K562 (cell line): ENCODE data around the gene RFLNA. TPM values are rescaled to one million over a fixed set of nuclear protein-coding genes. Genes with fewer than 3 reads are reported as not detected.

ENCODE experiments used
- BRCA1 ChIP-seq, 2 experiments: fragments of 450-650 bp in 1 of 2; sonication (generic) in 1 of 2; formaldehyde crosslinking in 1 of 2; IDR thresholded peaks; 2 replicates each; pipeline versions ENCODE4 v1.5.0 to v1.6.1; 2017 to 2020; ENCODE audit warnings: mild to moderate bottlenecking in 1 of 2, missing genetic modification reagents in 1 of 2
- CCAR2 ChIP-seq: fragments of 200-400 bp; formaldehyde crosslinking; IDR thresholded peaks from 2 replicates; pipeline ENCODE4 v1.6.1; 2017; ENCODE audit warnings: mild to moderate bottlenecking, low read depth, low read length
- CHD1 ChIP-seq: fragments of 200-600 bp; sonication (generic); IDR thresholded peaks from one replicate; pipeline ENCODE4 v1.6.1; 2012; ENCODE audit warnings: mild to moderate bottlenecking, moderate library complexity, low read length, inconsistent platforms
- CHD4 ChIP-seq: fragments of 200-600 bp; sonication (generic); IDR thresholded peaks from 3 replicates; pipeline ENCODE4 v1.6.1; 2012; ENCODE audit warnings: low read depth, mild to moderate bottlenecking, mixed read lengths, low read length, inconsistent platforms; ENCODE audit not compliant: insufficient read depth, insufficient replicate concordance, poor library complexity, severe bottlenecking
- CSDE1 ChIP-seq, 2 experiments: fragments of 450-650 bp; IDR thresholded peaks; 2 replicates each; pipeline ENCODE4 v1.6.1; 2016; ENCODE audit warnings: mild to moderate bottlenecking in 1 of 2
- E4F1 ChIP-seq: fragments of 250-450 bp; sonication (Bioruptor Pico); IDR thresholded peaks from 2 replicates; pipeline ENCODE4 v1.5.0; 2021; ENCODE audit warnings: mild to moderate bottlenecking, borderline replicate concordance
- ELF1 ChIP-seq: fragments of 200-800 bp; sonication (Bioruptor generic); IDR thresholded peaks from 2 replicates; pipeline ENCODE4 v1.6.1; 2016; ENCODE audit warnings: missing genetic modification characterization, missing compliant biosample characterization
- ESRRA ChIP-seq: fragments of 450-650 bp; IDR thresholded peaks from 2 replicates; pipeline ENCODE4 v1.6.1; 2014; ENCODE audit warnings: low read depth, mild to moderate bottlenecking, moderate library complexity, borderline replicate concordance
- FOXJ2 ChIP-seq: fragments of 200-800 bp; sonication (Bioruptor generic); IDR thresholded peaks from 2 replicates; pipeline ENCODE4 v1.6.1; 2016; ENCODE audit warnings: missing genetic modification characterization, missing compliant biosample characterization
- FOXK1 ChIP-seq: sonication (generic); formaldehyde crosslinking; IDR thresholded peaks from 2 replicates; pipeline ENCODE4 v1.8.0; 2022; ENCODE audit warnings: missing genetic modification reagents, mild to moderate bottlenecking, borderline replicate concordance
- HMG20A ChIP-seq: fragments of 450-650 bp; formaldehyde crosslinking; conservative IDR thresholded peaks from 2 replicates; pipeline ENCODE4 v1.4.0; 2020; ENCODE audit warnings: mild to moderate bottlenecking, mixed read lengths
- KDM2B ChIP-seq: fragments of 250-450 bp; sonication (Bioruptor Pico); IDR thresholded peaks from 2 replicates; pipeline ENCODE4 v1.8.0; 2021; ENCODE audit warnings: mild to moderate bottlenecking, moderate library complexity
- RFX5 ChIP-seq: IDR thresholded peaks from 2 replicates; pipeline ENCODE4 v1.6.1; 2011; ENCODE audit warnings: low read depth, mild to moderate bottlenecking, improper control_type of control experiment, low read length
- SMARCE1 ChIP-seq: fragments of 450-650 bp; IDR thresholded peaks from 2 replicates; pipeline ENCODE4 v1.7.1; 2016; ENCODE audit warnings: mild to moderate bottlenecking
- TAL1 ChIP-seq: fragments of 450-650 bp; IDR thresholded peaks from 2 replicates; pipeline ENCODE4 v1.6.1; 2016; ENCODE audit warnings: mild to moderate bottlenecking
- TARDBP ChIP-seq: fragments of 450-650 bp; IDR thresholded peaks from 2 replicates; pipeline ENCODE4 v1.6.1; 2016
- ZBTB12 ChIP-seq: fragments of 250-450 bp; sonication (Bioruptor Pico); IDR thresholded peaks from 2 replicates; pipeline ENCODE4 v1.4.0; 2020
- ZC3H11A ChIP-seq: IDR thresholded peaks from 2 replicates; pipeline ENCODE4 v1.6.1; 2012; ENCODE audit warnings: low read depth, low read length, improper control_type of control experiment
- ZNF134 ChIP-seq: fragments of 250-450 bp; sonication (Bioruptor Pico); conservative IDR thresholded peaks from 2 replicates; pipeline ENCODE4 v1.4.0; 2020
- ZNF512 ChIP-seq: IDR thresholded peaks from 2 replicates; pipeline ENCODE4 v1.6.1; 2016; ENCODE audit warnings: missing genetic modification characterization, missing compliant biosample characterization
- ZNF551 ChIP-seq: fragments of 250-450 bp; sonication (Bioruptor Pico); IDR thresholded peaks from 2 replicates; pipeline ENCODE4 v1.5.0; 2021; ENCODE audit warnings: mild to moderate bottlenecking, moderate library complexity
- polyA plus RNA-seq, 8 experiments: library from polyadenylated mRNA; depleted of rRNA in 4 of 8; stranded (reverse) in 5 of 8; unstranded in 3 of 8; fragments of >200 nt; fragmentation: Nextera tagmentation in 2 of 8; fragmentation: Illumina TruSeq in 1 of 8; extraction: Ambion mirVana in 2 of 8; extraction: Trizol in 1 of 8; gene quantifications; 2 replicates each; pipeline versions ENCODE4 v1.2.1 to v1.2.3, GENCODE V29; 2011 to 2014; ENCODE audit warnings: inconsistent platforms in 1 of 8, missing spikeins in 1 of 8
- total RNA-seq, 7 experiments: library from RNA; depleted of rRNA in 6 of 7; stranded (reverse); fragments of >200 nt in 6 of 7; fragmentation: Illumina TruSeq in 2 of 7; extraction: Trizol in 2 of 7; gene quantifications; 2 replicates each; pipeline versions ENCODE4 v1.2.1 to v1.2.3, GENCODE V29; 2011 to 2021; ENCODE audit warnings: low replicate concordance in 1 of 7
- TF ChIP-seq, protein P1 (sequence below): sonication (generic); formaldehyde crosslinking; IDR thresholded peaks from 2 replicates; pipeline ENCODE4 v1.8.0; 2022; ENCODE audit warnings: missing genetic modification reagents, mild to moderate bottlenecking, borderline replicate concordance

Gene RFLNA
- total and polyA plus RNA-seq, 9 of the 15 experiments (the other 6 are each of a cell fraction or from before 2014, with no cell fraction given) = not detected

DNA sequence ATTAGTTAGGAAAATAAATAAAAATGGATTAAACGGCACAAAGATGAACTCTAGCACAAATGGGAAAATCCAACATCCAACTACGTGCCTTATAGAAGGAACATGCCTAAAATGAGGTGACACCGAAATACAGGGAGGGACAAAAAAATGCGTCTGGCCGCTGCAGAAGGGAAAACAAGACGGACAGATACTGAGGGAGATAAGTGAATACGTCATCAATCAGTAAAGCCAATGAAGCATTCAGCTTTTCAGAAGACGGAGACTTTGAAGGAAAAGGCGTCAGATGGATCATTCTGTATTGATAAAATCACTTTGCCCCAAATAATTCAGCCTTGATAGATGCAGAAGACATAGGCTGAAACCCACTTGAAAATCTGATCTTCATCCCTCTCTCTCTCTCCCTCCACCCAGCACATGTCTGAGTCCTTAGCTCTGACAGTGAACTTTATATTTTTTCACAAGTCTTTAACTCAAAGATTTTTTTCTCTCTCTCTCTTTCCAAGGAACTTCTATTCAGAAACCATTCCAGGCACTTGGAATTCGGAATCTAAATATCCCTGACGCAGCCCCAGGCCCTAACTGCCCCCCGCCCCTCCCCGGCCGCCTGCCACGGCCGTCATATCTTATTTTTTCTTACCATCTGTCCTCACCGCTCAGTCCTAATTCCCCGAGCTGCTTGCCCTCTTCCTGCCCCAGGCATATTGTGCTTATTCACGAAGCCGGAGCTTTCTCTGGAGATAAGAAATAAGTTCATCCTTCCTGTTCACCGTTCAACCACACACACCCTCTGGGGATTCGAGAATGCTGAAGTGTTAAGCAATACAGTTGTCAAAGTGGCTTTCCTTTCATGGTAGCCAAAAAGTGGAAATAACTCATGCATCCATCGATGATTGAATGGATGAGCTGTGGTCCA is 35.5 kb upstream of the RFLNA start (continued):
- TF ChIP-seq E4F1 (CRISPR knock-in tag) (no peak), CCAR2 (no peak), CHD4 (no peak), ZNF134 (no peak), ZBTB12 (no peak), BRCA1 (IDR thresholded peaks at IDR 0.05) (no peak), BRCA1 (CRISPR knock-in tag; IDR thresholded peaks at IDR 0.05) (no peak), CHD1 (no peak), TARDBP (no peak), CSDE1 (IDR thresholded peaks at IDR 0.05) (no peak), KDM2B (CRISPR knock-in tag) (no peak), ZNF512 (tag) (no peak; the same call in 1 of the 2 replicates), SMARCE1 (peak; percentile 81; the same call in 1 of the 2 replicates), ESRRA (no peak; the same call in 1 of the 2 replicates), HMG20A (CRISPR knock-in tag) (no peak), TAL1 (peak; percentile 84), FOXK1 (CRISPR knock-in tag) (no peak), ELF1 (tag) (0 out of 2 replicates have a peak, but pooled peaks have one; percentile 3), ZNF551 (CRISPR knock-in tag) (no peak), FOXJ2 (tag) (no peak), ZC3H11A (no peak), RFX5 (no peak)
- TF ChIP-seq, protein P1, sequence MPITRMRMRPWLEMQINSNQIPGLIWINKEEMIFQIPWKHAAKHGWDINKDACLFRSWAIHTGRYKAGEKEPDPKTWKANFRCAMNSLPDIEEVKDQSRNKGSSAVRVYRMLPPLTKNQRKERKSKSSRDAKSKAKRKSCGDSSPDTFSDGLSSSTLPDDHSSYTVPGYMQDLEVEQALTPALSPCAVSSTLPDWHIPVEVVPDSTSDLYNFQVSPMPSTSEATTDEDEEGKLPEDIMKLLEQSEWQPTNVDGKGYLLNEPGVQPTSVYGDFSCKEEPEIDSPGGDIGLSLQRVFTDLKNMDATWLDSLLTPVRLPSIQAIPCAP (CRISPR knock-in tag) = no peak
